Body of pancreas (tissue), 4 donors: ENCODE measurements around the gene SRPX2.

Experiments
- CTCF ChIP-seq, 7 experiments: fragments of 450-650 bp in 4 of 7; fragments of 200-600 bp in 3 of 7; sonication (generic) in 3 of 7; IDR thresholded peaks; one replicate each; pipeline ENCODE4 v1.5.1; 2016 to 2019; ENCODE audit warnings: antibody characterized with exemption in 7 of 7
- POLR2A ChIP-seq, 3 donors: fragments of 450-650 bp; IDR thresholded peaks; one replicate each; pipeline ENCODE4 v1.6.1; 2016; ENCODE audit warnings: antibody characterized with exemption in 3 of 3, mild to moderate bottlenecking in 2 of 3

DNA sequence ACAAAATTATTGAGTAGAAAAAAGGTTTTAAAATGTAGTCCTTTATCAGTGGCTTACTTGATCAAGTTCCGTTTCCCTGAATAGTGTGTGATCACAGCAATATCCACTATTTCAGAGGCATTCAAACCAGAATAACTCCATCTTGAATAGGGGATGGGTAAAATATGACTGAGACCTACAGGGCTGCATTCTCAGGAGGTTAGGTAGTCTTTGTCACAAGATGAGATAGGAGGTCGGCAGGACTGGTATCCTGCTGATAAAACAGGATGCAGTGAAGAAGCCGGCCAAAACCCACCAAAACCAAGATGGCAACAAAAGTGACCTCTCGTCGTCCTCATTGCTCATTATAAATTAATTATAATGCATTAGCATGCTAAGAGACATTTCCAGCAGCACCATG, 32.0 kb upstream of the SRPX2 start:
- TF ChIP-seq POLR2A (IDR thresholded peaks at IDR 0.05) (no peak), CTCF (IDR thresholded peaks at IDR 0.05) (no peak)
